NCI-H345 (cell line): ENCODE results near the gene FLT1.

Experiments
- DNase-seq: peaks from one replicate; lab custom pipeline; 2025; lab: John Stamatoyannopoulos, UW

Gene FLT1

GRCh38 chr13:28319528-28319927, 175.4 kb downstream of the FLT1 start:
- DNase-seq, result no peak

- no peak for DNase-seq
Observed at GRCh38 chr13:28318496-28318895, 176.4 kb downstream of the FLT1 start.

- no peak for DNase-seq
Observed at GRCh38 chr13:28316836-28317235, 178.1 kb downstream of the FLT1 start.

- DNase-seq, result no peak
Observed at GRCh38 chr13:28316129-28316528, 178.8 kb downstream of the FLT1 start.

- DNase-seq, result no peak
Observed at GRCh38 chr13:28314879-28315278, 180.0 kb downstream of the FLT1 start.

- DNase-seq, result no peak
Observed at GRCh38 chr13:28313579-28313978, 181.3 kb downstream of the FLT1 start.

- no peak for DNase-seq
Observed at GRCh38 chr13:28306325-28306724, 188.6 kb downstream of the FLT1 start.

- no peak for DNase-seq
Observed at GRCh38 chr13:28301839-28302238, 193.1 kb downstream of the FLT1 start.

GRCh38 chr13:28299916-28300315, 195.0 kb downstream of the FLT1 start:
- no peak for DNase-seq

GRCh38 chr13:28297341-28297740, 197.6 kb downstream of the FLT1 start:
- no peak for DNase-seq

GRCh38 chr13:28286263-28286662, 208.7 kb downstream of the FLT1 start:
- DNase-seq, result no peak

- DNase-seq, result no peak
Observed at GRCh38 chr13:28283600-28283999, 211.3 kb downstream of the FLT1 start.

- DNase-seq, result no peak
Observed at GRCh38 chr13:28282451-28282850, 212.5 kb downstream of the FLT1 start.

- no peak for DNase-seq
Observed at GRCh38 chr13:28273919-28274318, 221.0 kb downstream of the FLT1 start.

- DNase-seq, result no peak
Observed at GRCh38 chr13:28271056-28271840, 223.7 kb downstream of the FLT1 start.

- DNase-seq, result no peak
Observed at GRCh38 chr13:28268800-28269223, 226.1 kb downstream of the FLT1 start.

- DNase-seq, result no peak
Observed at GRCh38 chr13:28267497-28267896, 227.4 kb downstream of the FLT1 start.

GRCh38 chr13:28258417-28258816, 236.5 kb downstream of the FLT1 start:
- DNase-seq, result no peak

- DNase-seq, result no peak
Observed at GRCh38 chr13:28257305-28257704, 237.6 kb downstream of the FLT1 start.

GRCh38 chr13:28252547-28252946, 242.4 kb downstream of the FLT1 start:
- no peak for DNase-seq

- DNase-seq, result no peak
Observed at GRCh38 chr13:28251466-28251865, 243.5 kb downstream of the FLT1 start.

- no peak for DNase-seq
Observed at GRCh38 chr13:28250542-28250941, 244.4 kb downstream of the FLT1 start.
